Heart left ventricle (tissue), 13 donors: ENCODE data around the gene C2.

Experiments
- POLR2A ChIP-seq, 2 donors: fragments of 450-650 bp; IDR thresholded peaks; one replicate each; pipeline ENCODE4 v1.6.1; 2017; ENCODE audit warnings: antibody characterized with exemption in 2 of 2, mild to moderate bottlenecking in 2 of 2, moderate library complexity in 2 of 2
- TF ChIP-seq, protein P1 (sequence below), 12 donors: fragments of 200-600 bp; sonication (generic) in 4 of 12; IDR thresholded peaks; one replicate each; pipeline versions ENCODE4 v1.5.0 to v1.8.0; 2018 to 2022; ENCODE audit warnings: antibody characterized with exemption in 12 of 12, mild to moderate bottlenecking in 5 of 12
- donor health status: ischemic (EF 13 %, LVEDD 7.1; RV severe dilation, severe dysfunction).
- donor health status: DM: no; HTN: yes; CAD: no.
- donor health status: DM: no; HTN: no; CAD: no.
- donor health status: ischemic (EF 25% LVEDD 6.9; RV normal size, moderate dysfunction).
- donor health status: ischemic (EF 25% LVEDD 5.7; RV mildly dilated, moderate dysfunction).
- donor health status: ischemic (EF 35%, LVEDD 5.7; RV mildly dilated, moderate dysfunction).
- donor health status: nonischemic (EF 11% LVEDD 7.7; RV severe dilation, severe dysfunction).
- donor health status: DM: yes; HTN: yes; CAD: no.
- donor health status: PGD.
- donor health status: ischemic (EF 29% LVEDD 5.4; RV normal size, mild dysfunction).
- donor health status: nonischemic (EF 23%, LVEDD 6.1; RV moderate dilation, normal function).

GRCh38 chr6:31963921-31964320, 36.4 kb downstream of the C2 start:
- TF ChIP-seq POLR2A (IDR thresholded peaks at IDR 0.05): no peak
- TF ChIP-seq, protein P1, sequence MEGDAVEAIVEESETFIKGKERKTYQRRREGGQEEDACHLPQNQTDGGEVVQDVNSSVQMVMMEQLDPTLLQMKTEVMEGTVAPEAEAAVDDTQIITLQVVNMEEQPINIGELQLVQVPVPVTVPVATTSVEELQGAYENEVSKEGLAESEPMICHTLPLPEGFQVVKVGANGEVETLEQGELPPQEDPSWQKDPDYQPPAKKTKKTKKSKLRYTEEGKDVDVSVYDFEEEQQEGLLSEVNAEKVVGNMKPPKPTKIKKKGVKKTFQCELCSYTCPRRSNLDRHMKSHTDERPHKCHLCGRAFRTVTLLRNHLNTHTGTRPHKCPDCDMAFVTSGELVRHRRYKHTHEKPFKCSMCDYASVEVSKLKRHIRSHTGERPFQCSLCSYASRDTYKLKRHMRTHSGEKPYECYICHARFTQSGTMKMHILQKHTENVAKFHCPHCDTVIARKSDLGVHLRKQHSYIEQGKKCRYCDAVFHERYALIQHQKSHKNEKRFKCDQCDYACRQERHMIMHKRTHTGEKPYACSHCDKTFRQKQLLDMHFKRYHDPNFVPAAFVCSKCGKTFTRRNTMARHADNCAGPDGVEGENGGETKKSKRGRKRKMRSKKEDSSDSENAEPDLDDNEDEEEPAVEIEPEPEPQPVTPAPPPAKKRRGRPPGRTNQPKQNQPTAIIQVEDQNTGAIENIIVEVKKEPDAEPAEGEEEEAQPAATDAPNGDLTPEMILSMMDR (IDR thresholded peaks at IDR 0.05): no peak
